HG03103 (cell line): ENCODE measurements around the gene SNAPC4.

Experiments
- ATAC-seq: cut with Tn5 transposase; IDR thresholded peaks from one replicate; pipeline ENCODE4 v1.9.1; 2021; ENCODE audit warnings: low read depth; ENCODE audit not compliant: unreplicated experiment

SNAPC4 gene

DNA sequence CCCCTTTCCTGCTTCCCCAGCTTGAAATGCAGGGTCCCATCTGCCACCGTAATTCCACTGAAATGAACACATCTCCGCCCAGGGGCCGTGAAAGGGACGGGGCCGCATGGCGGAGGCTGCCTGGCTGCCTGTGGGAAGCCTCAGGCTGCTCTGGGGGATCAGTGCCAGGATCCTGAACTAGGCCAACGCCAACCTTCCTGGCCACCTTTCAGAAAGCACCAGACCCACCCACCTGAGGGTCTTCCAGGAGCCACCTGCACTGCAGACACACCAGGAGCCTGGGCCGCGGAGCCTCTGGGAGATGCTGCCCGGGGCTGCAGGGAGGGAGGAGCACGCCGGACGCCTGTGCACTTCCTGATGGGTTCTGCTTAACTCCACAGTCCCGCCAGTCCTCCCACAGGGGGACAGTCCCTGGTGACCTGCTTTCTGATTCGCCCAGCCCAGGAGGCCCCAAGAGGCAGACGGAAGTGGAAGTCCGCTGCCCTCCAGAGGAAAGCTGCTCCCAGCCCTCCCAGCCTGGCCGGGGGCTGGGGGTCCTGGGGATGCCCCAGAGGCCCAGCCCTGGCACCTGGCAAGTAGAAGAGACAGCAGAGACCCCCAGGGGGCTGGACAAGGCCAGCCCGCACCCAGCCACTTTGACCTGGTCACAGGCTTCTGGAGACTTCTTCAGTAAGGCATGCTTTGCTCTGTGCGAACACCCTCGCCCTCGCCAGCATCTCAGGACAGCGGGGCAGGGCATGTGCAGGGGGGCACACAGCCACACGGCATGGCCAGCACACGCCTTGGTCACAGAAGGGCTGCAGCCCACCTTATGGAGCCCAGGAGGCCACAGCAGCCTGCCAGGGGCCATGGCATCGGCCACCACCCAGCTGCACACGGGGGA is 26.4 kb downstream of the SNAPC4 start, which contains the start of gene CARD9:
CARD9 (minus strand) TSS at position 370 of the 883 bp plus-strand sequence. CDS start 1,591 bp downstream, outside the sequence.
- ATAC-seq = no peak

DNA sequence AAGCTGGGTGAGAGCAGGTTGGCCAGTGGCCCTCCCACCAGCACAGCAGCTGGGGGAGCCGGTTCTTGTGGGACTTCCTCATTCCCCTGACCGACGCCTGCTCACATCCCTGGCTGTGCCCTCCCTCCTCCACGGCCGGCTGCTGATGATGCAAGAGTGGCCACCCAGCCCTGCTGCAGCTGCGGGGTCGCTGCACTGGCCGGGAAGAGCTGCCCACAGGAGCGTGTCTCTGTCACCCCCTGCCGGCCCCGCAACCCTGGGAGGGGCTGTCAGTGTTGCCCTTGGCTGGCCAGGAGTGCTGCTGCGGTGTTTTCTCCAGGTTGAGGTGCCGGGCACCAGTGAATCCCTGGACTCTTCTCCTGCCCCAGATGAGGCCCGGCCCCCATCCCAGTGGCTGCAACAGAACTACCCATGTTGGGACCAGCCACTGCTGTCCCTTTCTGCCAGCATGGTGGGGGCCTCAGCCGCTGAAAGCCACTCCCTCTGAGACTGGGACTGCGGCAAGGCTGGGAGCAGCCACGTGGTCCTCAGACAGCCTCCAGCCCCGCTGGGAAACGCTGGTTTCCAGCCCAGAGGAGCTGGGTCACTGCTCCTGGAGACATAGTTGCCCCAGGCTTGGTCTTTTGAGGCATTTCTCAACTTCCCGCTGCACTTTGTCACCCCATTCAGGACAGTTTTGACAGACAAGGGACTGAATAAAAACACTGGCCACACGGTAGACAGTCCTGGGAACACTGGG is 27.2 kb downstream of the SNAPC4 start:
- ATAC-seq = no peak

DNA sequence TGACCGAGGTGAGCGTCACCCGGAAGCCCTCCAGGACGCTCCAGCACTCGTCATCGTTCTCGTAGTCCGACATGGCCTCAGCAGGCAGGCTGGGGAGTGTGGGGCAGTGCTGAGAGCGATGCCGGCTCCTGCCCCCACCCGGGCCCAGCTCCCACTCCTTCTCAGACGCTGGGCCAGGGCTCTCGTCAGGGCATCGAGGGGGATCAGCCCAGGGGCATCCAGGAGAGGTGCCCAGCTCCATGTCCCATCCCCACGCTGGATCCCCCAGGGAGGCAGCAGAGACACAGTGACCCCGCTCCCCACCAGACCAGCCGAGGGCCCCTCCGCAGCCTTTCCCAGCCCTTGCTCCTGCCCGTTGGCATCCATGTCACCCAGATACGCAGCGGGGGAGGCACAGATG is 28.0 kb downstream of the SNAPC4 start:
- ATAC-seq = no peak

DNA sequence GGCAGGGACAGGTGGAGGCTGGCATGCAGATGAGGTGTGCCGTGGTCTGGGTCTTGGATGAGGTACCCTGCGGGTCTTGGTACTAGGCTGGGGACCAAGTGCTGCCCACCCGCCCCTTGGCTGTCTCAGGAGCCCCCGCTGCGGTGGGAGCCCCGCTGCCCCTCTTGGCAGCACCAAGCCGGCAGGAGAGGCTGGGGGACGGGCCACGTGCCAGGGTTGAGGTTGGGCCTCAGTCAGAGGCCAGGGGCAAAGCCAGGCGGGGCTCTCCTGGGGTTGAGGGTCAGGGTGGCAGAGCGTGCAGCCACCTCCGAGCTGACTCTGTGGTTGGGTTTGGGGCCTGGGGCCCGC is 28.5 kb downstream of the SNAPC4 start:
- ATAC-seq = no peak

DNA sequence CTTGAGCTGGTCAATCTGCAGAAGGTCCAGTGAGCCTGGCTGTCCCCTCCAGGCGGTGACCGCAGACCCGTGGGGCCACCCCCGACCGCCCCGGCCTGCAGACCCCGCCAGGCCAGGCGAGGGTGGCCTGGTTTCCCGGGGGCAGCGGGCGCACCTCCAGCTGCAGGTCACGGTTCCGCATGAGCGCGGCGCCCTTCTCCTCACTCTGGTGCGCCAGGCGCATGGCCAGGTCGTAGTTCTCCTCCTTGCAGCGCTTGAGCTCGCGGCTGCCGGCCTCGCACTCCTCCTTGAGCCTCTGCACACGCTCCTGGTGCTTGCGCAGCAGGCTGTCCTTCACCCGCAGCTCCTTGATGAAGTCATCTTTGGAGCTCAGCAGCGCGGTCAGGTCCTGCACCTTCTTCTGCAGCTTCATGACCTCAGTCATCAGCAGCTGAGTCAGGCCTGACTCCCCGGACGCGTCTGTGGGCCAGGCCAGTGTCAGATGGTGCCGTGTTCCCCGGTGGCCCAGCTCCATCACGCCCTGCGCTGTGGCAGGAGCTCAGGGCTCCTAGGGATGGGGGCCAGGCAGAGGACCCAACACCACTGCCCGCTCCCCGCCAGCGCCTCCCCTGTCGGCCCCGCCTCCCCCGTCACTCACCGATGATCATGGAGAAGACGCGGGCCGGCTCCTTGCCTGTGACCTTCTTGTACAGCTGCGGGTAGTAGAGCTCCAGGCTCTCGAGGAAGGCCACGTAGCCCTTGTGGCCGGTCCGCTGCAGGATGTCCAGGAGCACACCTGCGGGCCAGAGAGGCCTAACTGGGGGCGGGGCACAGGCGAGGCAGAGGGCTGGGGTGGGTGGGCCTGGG is 29.1 kb downstream of the SNAPC4 start:
- no peak for ATAC-seq

DNA sequence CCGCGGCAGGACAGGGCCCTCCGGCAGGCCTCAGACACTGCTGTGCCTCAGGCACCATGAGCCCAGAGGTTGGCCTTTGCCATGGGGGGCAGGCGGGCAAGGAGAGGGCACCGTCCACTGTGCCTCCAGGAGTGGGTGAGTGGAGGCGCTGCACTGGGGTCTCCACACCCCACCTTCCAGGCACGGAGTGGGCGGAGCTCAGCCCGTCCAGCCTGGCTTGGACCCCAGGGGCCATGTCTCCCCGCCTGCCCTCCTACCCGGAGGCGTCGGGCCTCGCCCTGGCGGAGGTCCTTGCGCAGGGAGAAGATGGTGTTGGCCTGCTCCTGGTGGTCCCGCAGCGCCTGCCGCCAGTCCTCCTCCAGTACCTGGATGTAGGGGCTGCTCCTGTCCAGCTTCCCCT is 29.9 kb downstream of the SNAPC4 start:
- ATAC-seq = no peak

DNA sequence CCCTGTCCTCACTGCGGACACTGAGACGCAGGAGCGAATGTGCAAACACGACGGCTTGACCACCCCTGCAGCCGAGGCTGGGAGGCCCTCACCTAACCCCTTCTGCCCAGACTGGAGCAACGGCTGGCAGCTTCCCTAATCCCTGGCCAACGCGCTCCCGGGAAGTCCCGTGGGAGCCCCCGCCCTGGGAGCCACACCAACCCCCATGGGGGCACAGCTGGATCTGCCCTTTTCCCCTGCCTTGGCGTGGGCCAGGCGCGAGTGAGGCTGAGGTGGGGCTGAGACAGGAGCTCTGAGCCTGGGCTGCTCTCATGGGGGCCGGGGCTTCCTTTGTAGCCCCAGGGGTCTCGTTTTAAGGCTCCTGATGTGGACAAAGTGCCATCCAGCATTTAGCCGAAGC is 31.8 kb downstream of the SNAPC4 start:
- no peak for ATAC-seq

DNA sequence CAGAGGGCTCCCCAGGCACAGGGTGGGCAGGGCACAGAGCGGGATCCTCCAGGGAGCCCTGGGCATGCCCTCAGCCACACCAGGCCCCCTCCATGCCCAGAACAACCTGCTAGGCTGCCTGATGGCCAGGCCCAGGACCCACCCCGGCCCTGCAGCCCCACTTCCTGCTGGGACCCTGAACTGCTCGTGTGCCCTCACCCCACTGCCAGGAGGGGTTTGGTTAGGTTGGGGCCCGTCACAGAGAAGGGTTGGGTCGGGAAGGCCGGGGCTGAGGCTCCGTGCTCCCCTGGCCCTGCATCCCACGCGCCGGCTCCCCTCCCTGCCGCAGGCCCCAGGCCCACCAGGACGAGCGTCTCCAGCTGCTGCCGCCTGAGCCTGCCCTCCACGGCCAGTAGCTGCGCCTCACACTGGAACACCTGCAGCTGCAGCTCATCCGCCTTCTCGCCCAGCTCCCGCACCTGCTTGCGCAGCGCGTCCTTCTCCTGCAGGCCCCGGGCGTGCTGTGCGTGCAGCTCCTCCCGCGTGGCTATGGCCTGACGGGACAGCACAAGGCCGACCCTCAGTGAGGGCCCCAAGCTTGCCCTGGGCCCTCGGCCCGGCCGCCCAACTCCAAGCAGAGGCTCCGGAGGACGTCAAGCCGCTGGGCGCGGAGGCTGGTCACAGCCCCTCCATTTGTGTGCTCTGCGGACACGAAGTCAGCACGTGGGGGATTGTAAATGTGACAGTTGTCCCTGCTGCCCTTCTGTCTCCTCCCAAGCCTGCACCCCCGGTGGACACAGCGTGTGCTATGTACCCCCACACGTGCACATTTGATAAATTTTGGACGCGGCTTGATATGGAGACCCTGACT is 32.4 kb downstream of the SNAPC4 start:
- no peak for ATAC-seq

DNA sequence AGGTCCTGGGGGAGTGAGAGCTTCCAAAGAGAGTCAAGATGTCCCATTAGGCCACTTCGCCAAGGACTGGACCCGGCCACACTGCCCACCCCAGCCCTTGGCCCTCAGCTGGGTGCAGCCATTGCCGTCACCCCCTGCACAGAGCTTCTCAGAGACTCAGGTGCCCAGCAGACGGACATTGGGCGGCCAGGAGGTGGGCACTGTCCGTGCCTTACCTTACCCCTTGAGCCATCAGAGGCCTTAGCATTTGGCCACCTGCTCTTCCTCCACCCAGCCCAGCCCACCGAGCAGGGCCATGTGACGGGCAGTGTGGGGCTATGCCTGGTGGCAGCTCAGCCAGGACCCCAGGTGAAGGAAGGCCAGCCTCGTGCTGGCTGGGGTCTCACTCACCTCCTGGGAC is 33.1 kb downstream of the SNAPC4 start:
- ATAC-seq = no peak

DNA sequence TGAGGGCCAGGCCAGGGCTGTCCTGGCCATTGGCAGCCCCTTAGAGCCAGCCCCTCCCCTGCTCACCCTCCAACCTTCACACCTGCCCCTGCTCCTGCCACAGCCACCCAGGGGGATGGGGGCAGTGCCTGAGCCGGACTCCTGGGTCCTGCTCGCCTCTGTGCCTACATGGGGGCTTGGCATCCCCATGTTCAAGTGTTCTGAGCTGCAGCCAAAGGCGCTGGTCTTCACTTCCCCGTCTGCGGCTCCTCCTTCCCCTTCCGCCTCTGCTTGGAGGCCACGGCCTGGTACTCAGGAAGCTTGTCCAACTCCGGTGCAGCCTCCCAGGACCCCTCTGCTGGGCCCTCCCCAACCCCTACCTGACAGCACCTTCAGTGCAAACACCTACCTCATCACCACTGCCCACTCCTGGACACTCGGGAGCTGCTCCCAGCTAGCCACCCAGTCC is 34.2 kb downstream of the SNAPC4 start:
- no peak for ATAC-seq

DNA sequence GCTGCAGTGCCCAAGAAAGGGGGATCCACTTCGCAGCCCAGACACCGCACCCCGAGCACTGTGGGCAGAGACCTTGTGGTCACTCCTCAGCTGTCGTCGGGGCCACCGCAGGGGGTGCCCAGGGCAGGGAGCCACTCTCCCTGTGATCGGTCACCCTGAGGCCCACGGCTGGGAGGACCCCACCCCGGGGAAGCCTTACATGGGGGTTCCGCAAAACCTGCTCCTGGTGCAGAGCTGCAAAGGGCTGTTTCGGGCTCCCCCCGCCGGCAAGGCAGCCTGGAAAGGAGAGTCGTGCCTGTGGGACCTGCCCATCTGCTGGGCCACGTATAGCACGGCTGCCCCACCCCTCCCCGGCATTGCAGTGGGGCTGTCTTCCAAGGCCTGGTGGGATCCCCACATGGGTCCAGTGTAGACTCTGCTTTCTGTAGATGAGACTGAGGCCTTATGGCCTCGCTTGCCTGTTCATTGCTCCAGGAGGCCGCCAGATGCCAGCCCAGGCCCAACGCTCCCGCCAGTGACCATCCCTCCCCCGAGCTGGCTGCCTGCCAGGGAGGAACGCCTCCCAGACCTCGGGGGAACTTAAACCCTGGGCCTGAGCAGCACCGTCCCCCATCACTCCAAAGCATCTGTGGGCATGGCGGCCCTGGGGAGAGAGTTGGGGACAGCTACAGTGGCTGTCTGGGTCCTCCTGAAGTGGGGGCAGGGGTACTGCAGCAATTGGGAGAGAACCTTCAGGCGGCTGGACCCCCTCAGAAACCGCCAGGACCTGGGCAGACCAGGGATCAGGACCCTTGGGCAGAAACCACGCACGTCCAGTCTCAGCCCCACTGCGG is 34.8 kb downstream of the SNAPC4 start:
- no peak for ATAC-seq

DNA sequence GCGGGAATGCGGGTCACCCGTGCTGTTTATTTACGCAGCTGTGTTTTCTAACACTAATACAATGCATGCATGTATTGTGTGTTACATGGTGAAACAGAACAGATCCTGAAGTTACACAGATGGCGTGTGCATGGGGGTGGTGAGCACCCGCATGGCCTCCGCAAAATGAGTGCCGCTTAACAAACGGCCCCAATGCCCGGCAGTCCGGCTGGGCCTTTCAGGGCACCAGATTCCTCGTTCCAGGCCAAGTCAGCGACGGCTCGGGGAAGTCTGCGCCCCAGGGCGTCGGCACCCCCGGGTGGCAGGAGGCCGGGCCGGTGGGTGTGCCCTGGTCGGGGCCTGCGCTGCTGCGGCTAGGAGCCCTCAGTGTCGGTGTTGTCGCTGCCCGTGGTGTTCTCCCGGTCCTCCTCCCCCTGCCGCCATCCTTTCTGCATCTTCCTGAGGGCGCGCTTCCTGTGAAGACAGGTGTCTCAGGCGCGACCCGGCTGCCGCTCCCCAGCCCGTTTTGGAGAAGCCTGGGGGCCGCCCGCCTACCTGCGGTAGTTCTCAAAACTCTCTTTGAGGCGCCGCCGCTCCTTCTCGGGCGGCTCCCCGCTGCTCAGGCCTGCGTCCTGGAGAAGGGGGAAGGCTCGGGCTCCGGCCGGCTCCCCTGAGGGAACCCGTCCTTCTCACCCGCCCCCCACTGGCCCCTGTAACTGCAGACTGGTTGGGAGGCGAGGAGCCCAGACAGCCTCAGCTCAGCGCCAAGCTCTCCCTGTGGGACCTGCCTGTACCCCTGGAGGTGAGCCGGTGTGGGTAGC is 35.8 kb downstream of the SNAPC4 start:
- ATAC-seq = no peak

DNA sequence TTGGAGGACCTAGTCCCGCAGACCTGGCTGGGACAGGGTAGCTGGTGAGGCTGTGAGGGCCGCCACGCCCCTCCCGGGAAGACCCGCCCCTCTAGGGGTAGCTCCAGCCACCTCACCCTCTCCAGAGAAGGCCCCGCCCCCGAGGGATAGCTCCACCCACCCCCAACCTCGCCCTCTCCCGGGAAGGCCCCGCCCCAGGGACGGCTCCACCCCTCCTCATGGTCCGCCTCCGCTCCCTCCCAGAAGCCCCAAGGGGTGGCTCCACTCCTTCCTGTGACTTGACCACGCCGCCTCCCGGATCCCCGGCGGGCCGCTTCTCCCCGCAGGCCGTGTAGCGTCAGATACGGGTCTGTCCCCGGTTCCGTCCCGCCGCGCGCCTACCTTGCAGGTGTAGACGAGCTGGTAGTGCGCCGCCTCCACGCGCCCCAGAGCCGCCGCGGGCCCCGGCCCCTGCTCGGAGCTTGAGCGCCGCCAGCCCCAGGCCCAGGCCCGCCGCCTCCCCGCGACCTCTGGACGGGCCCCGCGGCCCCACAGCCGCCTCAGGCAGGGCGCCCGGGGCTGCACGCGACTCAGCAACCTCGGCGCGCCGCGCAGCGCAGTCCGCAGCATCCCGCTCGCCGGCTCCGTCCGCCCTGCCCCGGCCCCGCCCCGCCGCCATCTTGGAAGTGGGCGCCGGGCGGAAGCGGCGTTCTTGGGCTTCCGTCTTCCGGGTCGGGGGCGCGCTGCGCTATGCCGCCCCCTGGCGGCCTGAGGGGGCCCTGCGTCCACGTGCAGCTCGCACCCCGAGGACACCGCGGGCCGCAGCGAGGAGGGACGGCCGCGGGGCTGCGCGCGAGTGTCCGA is 36.6 kb downstream of the SNAPC4 start, which contains the start of gene DNLZ:
DNLZ (minus strand) TSS at position 639 of the 843 bp plus-strand sequence; CDS start at position 609, 30 bp downstream.
- peak; percentile 70 for ATAC-seq

DNA sequence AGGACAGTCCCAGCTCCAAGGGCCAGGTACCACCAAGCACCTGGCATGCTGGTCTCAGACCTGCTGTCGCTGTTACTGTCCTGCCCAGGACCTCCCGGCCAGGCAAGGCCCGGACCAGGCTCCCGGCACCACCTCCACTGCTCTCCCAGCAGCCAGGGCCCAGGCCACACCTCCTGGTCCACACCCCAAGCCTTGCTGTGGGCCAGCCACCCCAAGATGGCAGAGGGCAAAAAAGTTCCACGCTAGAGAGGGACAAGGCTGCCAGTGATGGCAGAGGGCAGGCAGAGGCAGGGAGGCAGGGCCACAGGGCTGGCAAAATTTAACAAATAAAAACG is 37.6 kb downstream of the SNAPC4 start:
- ATAC-seq = no peak

DNA sequence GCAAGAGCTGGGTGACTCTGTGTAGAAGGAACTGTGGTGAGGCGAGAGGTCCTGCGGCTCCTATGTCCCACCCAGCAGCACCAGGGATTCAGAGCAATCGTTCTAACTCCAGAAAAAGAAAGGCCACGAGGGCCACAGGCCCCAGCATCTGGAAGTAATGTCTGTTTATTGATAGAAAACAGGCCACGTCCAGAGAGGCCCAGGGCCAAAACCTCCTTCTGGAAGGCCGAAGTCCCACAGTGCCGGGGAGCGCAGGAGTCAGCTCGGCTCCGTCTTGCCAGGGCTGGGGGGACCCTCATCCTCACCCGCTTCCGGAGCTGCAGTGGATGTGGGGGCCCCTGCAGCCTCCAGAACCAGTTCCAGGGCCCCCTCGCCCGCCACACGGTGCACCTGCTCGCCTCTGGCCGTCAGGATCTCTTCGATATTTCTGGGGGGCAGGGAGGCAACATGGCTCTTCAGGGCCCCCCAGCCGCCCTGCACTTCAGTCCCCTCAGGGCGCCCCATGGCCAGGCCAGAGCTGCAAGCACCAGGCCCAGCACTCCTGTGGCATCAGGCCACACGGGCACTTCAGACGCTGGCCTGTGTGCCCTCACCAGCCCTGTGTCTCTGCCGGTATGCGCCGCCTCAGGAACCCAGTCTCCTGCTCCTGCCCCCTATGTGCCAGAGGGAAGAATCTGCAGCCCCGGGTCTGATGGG is 38.1 kb downstream of the SNAPC4 start:
- ATAC-seq = no peak

DNA sequence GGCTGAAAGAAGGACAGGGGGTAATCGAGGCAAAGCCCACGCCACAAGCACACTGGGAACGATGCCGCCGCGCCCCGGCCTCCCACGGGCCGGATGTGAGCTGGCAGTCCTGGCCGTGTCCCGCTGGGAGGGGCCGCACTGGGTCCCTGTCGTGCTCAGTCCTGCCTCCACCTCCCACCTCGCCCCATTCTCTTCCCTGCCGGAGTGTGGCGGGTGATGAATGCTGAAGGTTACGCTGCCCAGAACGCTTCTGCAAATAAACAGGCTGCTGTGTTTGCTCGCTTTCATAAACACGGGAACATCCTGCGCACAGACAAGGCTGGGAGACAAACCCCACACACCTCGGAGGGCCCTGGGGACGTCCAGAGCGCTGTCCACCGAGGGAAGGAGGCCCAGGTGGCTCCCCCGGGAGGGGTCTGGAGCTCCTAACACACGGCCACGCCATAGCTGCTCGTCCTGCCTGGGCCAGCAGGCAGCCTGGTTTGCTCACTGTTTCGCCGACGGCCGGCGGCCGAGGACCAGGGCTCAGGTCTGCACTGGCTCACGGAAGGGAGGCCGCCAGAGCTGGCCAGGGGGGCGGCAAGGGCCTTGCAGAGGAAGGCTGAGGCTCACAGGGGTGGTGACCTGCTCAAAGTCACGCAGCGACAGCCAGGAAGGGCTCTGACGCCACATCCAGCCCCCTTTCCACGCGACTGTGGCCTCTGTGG is 38.8 kb downstream of the SNAPC4 start:
- ATAC-seq = no peak
